HG02763 (cell line): ENCODE measurements around the gene LRRN3.

Experiments used
- ATAC-seq: cut with Tn5 transposase; IDR thresholded peaks from one replicate; pipeline ENCODE4 v1.9.1; 2021; ENCODE audit warnings: mild to moderate bottlenecking, moderate library complexity; ENCODE audit not compliant: unreplicated experiment

The LRRN3 gene

DNA sequence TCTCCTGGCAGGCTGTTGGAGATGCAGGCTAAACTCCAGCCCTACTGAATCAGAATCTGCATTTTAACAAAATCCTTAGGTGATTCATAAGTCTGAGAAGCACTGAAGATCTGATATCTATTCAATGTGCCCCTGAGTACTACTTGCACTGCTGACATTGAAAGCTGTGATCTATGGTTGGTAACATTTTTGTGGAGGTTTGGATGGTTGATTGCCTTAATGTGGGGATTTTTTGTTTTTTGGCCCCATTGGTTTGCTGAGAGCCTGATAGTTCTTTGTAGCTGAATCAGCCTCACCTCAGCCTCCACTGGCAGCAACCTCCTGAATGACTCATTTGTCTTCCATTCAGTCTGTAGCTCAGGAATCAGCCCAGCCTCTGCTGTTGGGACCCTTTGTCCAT, 14.7 kb upstream of the LRRN3 start:
- no peak for ATAC-seq

GRCh38 chr7:111077001-111077400, 13.9 kb upstream of the LRRN3 start:
- no peak for ATAC-seq

DNA sequence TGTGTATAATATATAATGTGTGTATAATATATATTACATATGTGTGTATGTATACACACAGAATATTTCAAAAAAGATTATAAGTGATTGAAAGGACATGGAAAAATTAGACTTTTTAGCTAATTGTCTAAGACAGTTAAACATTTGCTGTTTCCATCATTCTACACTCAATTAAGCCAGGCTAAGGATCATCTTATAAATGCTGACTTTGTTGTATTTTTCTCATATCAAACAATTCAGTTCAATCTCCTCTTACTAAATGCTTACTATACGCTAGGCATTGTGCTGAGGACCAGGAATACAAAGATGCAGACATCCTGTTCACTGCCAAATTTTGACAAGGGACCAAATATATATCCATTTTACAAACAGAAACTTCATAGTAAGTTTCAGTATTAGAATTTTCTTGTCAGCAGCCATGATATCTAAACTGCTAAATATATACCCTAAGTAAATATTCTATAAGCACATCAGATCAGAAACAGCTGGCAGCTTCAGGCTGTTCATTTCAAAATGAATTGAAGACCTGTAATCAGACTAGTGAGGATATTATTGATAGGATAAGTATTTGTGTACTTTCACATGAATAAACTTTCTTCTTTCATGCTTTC, 10.3 kb upstream of the LRRN3 start:
- ATAC-seq, result no peak

GRCh38 chr7:111081546-111082267, 9.2 kb upstream of the LRRN3 start:
- ATAC-seq, result no peak

- no peak for ATAC-seq
Observed at GRCh38 chr7:111082351-111082750, 8.6 kb upstream of the LRRN3 start.

DNA sequence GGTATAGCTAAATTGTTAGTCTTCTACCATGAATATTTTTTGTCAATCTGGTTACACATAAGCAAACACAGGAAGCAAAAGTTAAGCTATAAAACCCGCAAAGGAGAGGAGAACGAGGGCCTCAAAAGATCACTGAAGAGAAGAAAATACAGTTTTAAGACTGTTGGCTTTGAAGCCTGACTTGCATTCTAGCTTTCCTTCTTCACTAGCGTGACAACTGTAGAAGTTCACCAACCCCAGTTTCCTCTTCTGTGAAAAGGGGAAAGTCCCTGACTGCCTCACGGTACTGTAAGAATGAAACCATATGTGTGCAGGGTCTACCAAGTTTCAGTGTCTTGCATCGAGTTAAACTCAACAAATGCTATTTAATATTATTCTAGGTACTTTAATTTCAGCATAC, 7.5 kb upstream of the LRRN3 start:
- ATAC-seq, result peak; percentile 99

DNA sequence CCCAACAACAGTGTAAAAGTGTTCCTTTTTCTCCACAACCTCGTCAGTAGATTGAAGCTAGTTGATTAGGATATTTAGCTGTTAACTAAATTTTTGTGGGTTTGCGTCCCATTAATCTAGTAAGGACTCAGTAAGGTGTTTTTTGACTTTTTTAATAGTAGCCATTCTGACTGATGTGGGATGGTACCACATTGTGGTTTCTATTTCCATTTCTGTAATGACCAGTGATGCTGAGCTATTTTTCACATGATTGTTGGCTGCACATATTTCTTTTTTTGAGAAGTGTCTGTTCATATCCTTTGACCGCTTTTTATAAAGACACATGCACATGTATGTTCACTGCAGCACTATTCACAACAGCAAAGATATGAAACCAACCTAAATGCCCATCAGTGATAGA, 5.6 kb upstream of the LRRN3 start:
- ATAC-seq, result no peak

DNA sequence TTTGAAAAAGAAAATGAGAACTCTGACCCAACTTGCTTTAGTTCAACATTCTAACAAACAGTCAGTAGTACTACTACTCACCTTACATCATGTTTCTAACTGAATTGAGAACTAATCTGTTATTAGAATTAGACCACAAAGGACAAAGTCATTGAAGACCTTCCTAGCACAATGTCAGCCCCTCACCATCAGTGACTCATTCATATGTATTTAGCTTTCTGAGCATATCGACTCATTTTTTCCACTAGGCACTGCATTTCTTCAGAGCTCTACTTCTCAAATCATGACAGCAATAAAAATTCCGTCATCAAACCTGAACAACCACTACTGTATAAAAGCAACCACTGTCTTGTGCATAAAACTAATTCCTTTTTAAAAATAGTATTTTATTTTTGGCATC, 4.4 kb upstream of the LRRN3 start:
- no peak for ATAC-seq

DNA sequence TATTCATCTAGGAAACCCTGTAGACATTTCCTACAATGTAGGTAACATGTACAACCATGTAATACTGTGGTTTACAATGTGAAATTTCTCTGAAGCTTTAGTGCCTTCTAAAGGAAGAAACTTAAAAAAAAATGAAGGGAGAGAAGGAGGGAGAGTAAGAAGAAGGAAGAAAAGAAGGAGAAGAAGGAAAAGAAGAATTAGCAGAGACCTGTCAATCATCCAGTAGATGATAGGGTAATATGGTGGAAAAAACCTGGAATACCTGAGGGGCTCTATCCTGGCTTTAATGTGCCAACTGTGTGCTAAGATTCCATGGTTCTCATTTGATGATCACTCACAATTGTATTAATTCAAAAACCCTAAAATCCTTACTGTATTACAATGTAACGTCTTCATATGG, 2.6 kb upstream of the LRRN3 start:
- ATAC-seq, result no peak

- peak; percentile 43 for ATAC-seq
Observed at GRCh38 chr7:111089822-111090426, 1.0 kb upstream of the LRRN3 start.

- no peak for ATAC-seq
Observed at GRCh38 chr7:111091593-111092358, 849 bp downstream of the LRRN3 start.

DNA sequence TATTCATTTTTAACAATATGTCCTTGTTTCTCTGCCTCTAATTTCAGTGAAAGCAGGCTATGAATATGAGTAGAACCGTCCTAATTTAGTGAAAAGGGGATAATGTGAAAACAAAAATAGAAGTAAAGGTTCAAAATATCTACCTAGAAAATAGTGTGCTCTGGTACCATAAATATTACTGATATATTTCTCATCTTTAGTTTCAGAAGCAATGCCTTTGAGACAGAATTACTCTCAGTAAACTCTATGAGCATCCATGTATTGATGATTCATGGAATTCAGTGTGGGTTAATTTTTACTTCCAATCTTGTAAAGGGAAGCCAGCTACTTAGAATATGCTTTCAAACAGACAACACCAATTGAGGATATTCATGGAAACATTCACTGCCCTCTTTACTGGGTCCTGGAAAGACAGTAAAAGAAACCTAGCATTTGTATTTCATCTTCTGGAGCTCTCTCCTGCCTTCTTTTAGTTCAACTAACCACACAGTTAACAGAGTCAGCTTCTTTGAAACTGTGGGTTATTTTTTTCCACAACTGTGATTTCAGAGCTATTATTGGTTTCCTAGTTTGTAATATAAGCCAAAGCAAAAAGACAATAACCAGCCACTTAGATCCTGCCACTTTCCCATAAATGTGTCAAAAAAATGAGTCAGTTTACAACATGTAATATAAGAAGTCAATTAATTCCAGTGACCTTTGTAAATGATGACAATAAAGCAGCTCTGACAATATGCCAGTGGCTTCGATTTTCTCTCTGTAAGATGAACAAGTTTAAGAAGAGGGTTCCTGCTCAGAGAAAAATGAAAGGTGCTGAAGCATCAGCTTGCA, 1.7 kb downstream of the LRRN3 start:
- ATAC-seq, result peak; percentile 47

GRCh38 chr7:111093496-111093895, 2.6 kb downstream of the LRRN3 start:
- ATAC-seq, result no peak

DNA sequence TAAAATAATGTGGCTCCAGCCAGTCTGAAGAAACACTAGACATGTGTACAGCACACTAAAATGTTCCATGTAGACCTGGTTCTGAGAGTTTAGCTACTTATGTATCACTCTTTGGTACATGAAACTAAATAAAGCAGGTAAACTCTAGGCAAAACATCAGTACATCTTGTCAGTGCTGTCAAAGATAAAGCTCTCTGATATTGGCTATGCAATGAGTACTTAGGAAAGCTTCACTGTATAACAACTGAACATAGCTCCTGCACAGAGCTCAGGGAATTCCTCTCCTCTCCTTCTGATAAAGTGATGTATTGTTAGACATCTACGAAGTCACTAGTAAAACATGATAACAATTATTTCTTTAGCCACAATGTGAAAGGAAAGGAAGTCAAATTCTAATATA, 3.5 kb downstream of the LRRN3 start:
- no peak for ATAC-seq

GRCh38 chr7:111096997-111097396, 6.1 kb downstream of the LRRN3 start:
- no peak for ATAC-seq

- ATAC-seq, result peak; percentile 79
Observed at GRCh38 chr7:111098011-111098925, 7.3 kb downstream of the LRRN3 start.

DNA sequence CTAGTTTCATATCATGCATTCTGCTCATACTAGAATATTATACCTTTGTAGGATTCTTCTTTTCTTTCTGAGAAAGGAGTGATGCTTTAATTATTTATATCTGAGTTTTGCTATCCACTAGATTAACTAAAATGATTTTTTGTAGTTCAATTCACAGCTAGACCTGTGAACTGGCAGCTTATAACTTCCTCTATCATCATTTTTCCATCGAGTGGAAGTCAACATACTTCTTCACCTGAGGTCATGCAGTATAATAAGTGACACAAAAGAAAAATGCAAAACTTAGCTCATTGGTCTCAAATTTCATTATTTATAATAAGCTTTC, 8.0 kb downstream of the LRRN3 start:
- ATAC-seq, result no peak

- no peak for ATAC-seq
Observed at GRCh38 chr7:111101856-111102646, 11.1 kb downstream of the LRRN3 start.

GRCh38 chr7:111103136-111103535, 12.2 kb downstream of the LRRN3 start:
- no peak for ATAC-seq
